Adrenal gland (tissue), 5 donors: Measurements from ENCODE around the gene GPRC5C.

Source experiments
- POLR2A ChIP-seq, 2 donors: fragments of 450-650 bp; IDR thresholded peaks; one replicate each; pipeline ENCODE4 v1.6.1; 2017; ENCODE audit warnings: antibody characterized with exemption in 2 of 2, mild to moderate bottlenecking in 2 of 2, moderate library complexity in 1 of 2
- TF ChIP-seq, protein P1 (sequence below), 6 experiments: fragments of 450-650 bp in 4 of 6; fragments of 200-600 bp in 2 of 6; sonication (generic) in 1 of 6; IDR thresholded peaks; 1 replicate in 5 of 6; 2 replicates in 1 of 6; pipeline versions ENCODE4 v1.5.1 to v1.8.0; 2016 to 2021; ENCODE audit warnings: antibody characterized with exemption in 6 of 6, mild to moderate bottlenecking in 2 of 6, moderate library complexity in 1 of 6
- donor health status: DM: no; HTN: no; CAD: no.

DNA sequence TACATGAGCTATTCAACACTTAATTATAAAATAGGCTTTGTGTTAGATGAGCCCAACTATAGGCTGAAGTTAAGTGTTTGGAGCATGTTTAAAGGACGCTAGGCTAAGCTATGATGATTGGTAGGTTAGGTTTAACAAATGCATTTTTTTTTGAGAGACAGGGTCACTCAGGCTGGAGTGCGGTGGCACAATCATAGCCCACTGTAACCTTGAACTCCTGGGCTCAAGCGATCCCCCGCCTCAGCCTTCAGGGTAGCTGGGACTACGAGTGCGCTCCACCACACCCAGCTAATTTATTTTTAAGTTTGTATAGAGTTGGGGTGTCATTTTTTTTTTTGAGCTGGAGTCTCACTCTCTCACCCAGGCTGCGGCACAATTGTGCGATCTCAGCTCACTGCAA is 19.3 kb upstream of the GPRC5C start:
- TF ChIP-seq, protein P1, sequence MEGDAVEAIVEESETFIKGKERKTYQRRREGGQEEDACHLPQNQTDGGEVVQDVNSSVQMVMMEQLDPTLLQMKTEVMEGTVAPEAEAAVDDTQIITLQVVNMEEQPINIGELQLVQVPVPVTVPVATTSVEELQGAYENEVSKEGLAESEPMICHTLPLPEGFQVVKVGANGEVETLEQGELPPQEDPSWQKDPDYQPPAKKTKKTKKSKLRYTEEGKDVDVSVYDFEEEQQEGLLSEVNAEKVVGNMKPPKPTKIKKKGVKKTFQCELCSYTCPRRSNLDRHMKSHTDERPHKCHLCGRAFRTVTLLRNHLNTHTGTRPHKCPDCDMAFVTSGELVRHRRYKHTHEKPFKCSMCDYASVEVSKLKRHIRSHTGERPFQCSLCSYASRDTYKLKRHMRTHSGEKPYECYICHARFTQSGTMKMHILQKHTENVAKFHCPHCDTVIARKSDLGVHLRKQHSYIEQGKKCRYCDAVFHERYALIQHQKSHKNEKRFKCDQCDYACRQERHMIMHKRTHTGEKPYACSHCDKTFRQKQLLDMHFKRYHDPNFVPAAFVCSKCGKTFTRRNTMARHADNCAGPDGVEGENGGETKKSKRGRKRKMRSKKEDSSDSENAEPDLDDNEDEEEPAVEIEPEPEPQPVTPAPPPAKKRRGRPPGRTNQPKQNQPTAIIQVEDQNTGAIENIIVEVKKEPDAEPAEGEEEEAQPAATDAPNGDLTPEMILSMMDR (IDR thresholded peaks at IDR 0.05) = no peak
- TF ChIP-seq POLR2A (IDR thresholded peaks at IDR 0.05) = no peak
